Immature natural killer cell (primary cell): ENCODE measurements around the gene CEP131. TPM values are rescaled to one million over a fixed set of nuclear protein-coding genes. Genes with fewer than 3 reads are reported as not detected.
A peak's percentile ranks its signal among the peaks of the same experiment; 100 is the strongest.

Experiments used
- DNase-seq, 3 donors: peaks; one replicate each; pipeline ENCODE4 v3.0.0; 2022; ENCODE audit warnings: mixed read lengths in 1 of 3
- H3K27ac Mint-ChIP-seq, 6 donors: one replicate each; pipeline ENCODE4 v1.8.0; 2020; ENCODE audit warnings: mixed read lengths in 6 of 6, mild to moderate bottlenecking in 5 of 6, inconsistent platforms in 4 of 6, moderate library complexity in 3 of 6
- H3K27me3 Mint-ChIP-seq, 3 donors: one replicate each; pipeline ENCODE4 v1.8.0; 2020 to 2021; ENCODE audit warnings: low read depth in 3 of 3, mild to moderate bottlenecking in 3 of 3, mixed read lengths in 3 of 3, moderate library complexity in 3 of 3, inconsistent platforms in 1 of 3
- H3K36me3 Mint-ChIP-seq, 3 donors: one replicate each; pipeline ENCODE4 v1.8.0; 2020; ENCODE audit warnings: mixed read lengths in 3 of 3, inconsistent platforms in 2 of 3, mild to moderate bottlenecking in 2 of 3
- H3K4me1 Mint-ChIP-seq, 2 donors: one replicate each; pipeline ENCODE4 v1.8.0; 2020; ENCODE audit warnings: inconsistent platforms in 2 of 2, mild to moderate bottlenecking in 2 of 2, mixed read lengths in 2 of 2, moderate library complexity in 1 of 2
- H3K4me3 Mint-ChIP-seq, 5 donors: one replicate each; pipeline ENCODE4 v1.8.0; 2020; ENCODE audit warnings: mild to moderate bottlenecking in 5 of 5, mixed read lengths in 5 of 5, inconsistent platforms in 3 of 5, moderate library complexity in 3 of 5
- H3K9me3 Mint-ChIP-seq, 6 donors: one replicate each; pipeline ENCODE4 v1.8.0; 2020; ENCODE audit warnings: mild to moderate bottlenecking in 6 of 6, mixed read lengths in 6 of 6, inconsistent platforms in 4 of 6, moderate library complexity in 3 of 6
- polyA plus RNA-seq, 3 donors: library from polyadenylated mRNA; unstranded; fragments of 300-500 nt; fragmentation: Illumina TruSeq; gene quantifications; one replicate each; pipeline ENCODE4 v1.2.3, GENCODE V29; 2021

Gene CEP131
- polyA plus RNA-seq, 3 donors from 2014 or later, result 0.43 to 7.4 (median 1.5) TPM

DNA sequence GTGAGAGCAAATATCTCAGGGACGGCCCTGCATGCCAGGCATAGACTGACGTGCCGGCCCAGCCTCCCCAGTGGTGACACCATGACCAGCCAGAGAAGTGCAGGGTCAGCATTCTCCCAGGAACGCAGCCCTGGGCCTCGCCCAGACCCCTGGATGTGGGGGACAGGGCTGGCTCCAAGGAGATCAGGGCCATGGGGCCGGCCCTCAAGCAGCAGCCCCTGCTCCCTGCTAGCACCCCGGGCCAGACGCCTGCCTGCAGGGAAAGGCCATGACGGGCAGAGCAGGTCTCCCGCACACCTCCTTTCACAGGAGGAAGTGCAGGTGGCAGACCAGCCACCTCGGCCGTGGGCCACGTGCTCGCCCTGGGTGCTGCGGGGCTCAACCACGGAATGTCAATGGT, 25.9 kb upstream of the CEP131 start:
- Mint-ChIP-seq H3K27ac (peak overlapping the region in 1 of 6 donors; percentile 45), H3K4me3 (no peak overlapping the region)

DNA sequence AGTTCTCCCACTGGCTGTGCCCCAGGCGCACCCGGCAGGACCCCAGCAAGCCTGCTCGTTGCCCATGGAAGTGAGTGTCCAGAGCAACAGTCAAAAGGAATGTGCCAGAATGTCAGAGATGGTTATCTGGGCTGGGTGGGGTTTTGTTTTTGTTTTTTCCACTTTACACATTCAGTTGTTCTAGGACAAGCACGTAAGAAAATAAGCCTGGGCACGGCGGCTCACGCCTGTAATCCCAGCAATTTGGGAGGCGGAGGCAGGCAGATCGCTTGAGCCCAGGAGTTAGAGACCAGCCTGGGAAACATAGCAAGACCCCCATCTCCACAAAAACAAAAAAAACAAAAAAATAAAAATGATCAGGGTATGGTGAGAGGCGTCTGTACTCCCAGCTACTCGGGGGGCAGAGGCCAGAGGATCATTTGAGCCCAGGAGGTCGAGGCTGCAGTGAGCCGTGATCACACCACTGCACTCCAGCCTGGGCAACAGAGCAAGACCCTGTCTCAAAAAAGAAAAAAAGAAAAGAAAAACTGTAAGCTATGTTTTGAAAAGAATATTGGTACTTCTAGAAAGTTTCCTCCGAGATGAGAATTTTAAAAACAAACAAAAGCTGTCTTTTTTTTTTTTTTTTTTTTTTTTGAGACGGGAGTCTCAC, 24.7 kb upstream of the CEP131 start:
- Mint-ChIP-seq H3K9me3 (no peaks in the 10 kb centered on the region), H3K36me3 (peaks cover 0 to 4% (median 0%) of the 10 kb centered on the region in 3 donors), H3K27me3 (peaks cover 0 to 3% (median 0%) of the 10 kb centered on the region in 3 donors), H3K4me3 (no peak overlapping the region), H3K27ac (no peak overlapping the region), H3K4me1 (peaks cover 4 to 11% of the 10 kb centered on the region in 2 donors)
- DNase-seq, result no peak

More for the DNA sequence above, 25.9 kb upstream of the CEP131 start:
- Mint-ChIP-seq H3K4me1 (peaks cover 7 to 18% of the 10 kb centered on the region in 2 donors), H3K9me3 (no peaks in the 10 kb centered on the region), H3K27me3 (peaks cover 1 to 8% (median 5%) of the 10 kb centered on the region in 3 donors), H3K36me3 (peaks cover 4 to 6% (median 4%) of the 10 kb centered on the region in 3 donors)
- no peak for DNase-seq

DNA sequence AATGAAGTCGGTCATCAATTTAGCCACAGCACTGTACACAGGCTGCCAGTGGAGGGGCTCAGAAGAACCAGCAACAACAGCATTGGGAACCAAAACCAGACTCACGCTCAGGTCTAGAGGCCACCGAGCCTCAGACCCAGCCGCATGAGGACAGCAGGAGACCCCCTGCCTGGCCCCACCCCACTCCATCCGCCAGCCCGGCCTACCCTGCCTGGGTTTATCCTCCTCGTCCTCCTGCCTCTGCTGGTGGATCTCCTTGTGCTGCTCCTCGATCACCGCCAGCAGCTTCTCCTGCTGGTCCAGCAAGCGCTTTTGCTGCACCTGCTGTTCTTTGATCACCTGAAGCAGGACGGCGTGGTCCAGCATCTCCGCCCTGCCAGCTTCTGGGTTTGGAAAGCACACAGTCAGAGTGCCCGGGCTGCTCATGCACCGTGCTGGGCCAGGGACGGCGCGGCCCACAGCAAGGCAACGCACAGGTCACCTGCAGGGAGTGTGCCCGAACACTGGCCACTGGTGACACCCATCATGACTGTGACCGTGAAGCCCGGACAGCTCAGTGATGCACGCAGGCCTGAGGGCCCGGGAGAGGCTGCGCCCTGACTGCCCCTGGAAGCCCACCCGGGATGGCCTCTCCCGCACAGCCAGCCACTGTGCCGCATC, 24.0 kb upstream of the CEP131 start:
- Mint-ChIP-seq H3K27ac (peak overlapping the region in 1 of 6 donors; percentile 45), H3K27me3 (peaks cover under 1 to 4% (median 2%) of the 10 kb centered on the region in 3 donors), H3K36me3 (peaks cover 0 to 4% (median 0%) of the 10 kb centered on the region in 3 donors), H3K4me3 (no peak overlapping the region), H3K9me3 (no peaks in the 10 kb centered on the region), H3K4me1 (peaks cover 10 to 15% of the 10 kb centered on the region in 2 donors)
- no peak for DNase-seq

GRCh38 chr17:81246343-81246670, 23.5 kb upstream of the CEP131 start:
- Mint-ChIP-seq H3K36me3 (peaks cover 0 to 4% (median 0%) of the 10 kb centered on the region in 3 donors), H3K27me3 (peaks cover 4 to 5% (median 4%) of the 10 kb centered on the region in 3 donors), H3K9me3 (no peaks in the 10 kb centered on the region), H3K4me1 (peaks cover 15% of the 10 kb centered on the region in 2 donors), H3K27ac (no peak overlapping the region), H3K4me3 (no peak overlapping the region)
- no peak for DNase-seq

GRCh38 chr17:81245665-81246342, 23.0 kb upstream of the CEP131 start:
- Mint-ChIP-seq H3K9me3 (no peaks in the 10 kb centered on the region), H3K4me3 (no peak overlapping the region), H3K27ac (no peak overlapping the region), H3K27me3 (peaks cover 4 to 5% (median 4%) of the 10 kb centered on the region in 3 donors), H3K4me1 (peaks cover 20% of the 10 kb centered on the region in 2 donors), H3K36me3 (peaks cover 0 to 4% (median 0%) of the 10 kb centered on the region in 3 donors)
- DNase-seq, result no peak

GRCh38 chr17:81245024-81245664, 22.4 kb upstream of the CEP131 start:
- no peak overlapping the region for H3K4me3 Mint-ChIP-seq

GRCh38 chr17:81244358-81245023, 21.7 kb upstream of the CEP131 start:
- Mint-ChIP-seq H3K4me3 (no peak overlapping the region), H3K27ac (no peak overlapping the region), H3K9me3 (no peaks in the 10 kb centered on the region), H3K27me3 (peaks cover 4 to 7% (median 4%) of the 10 kb centered on the region in 3 donors), H3K36me3 (no peaks in the 10 kb centered on the region), H3K4me1 (peaks cover 29 to 30% of the 10 kb centered on the region in 2 donors)
- DNase-seq, result no peak

More at GRCh38 chr17:81245024-81245664, 22.4 kb upstream of the CEP131 start:
- DNase-seq, result no peak
- Mint-ChIP-seq H3K27me3 (peaks cover 4 to 5% (median 4%) of the 10 kb centered on the region in 3 donors), H3K4me1 (peaks cover 23 to 24% of the 10 kb centered on the region in 2 donors), H3K9me3 (no peaks in the 10 kb centered on the region), H3K27ac (no peak overlapping the region), H3K36me3 (peaks cover 0 to 3% (median 0%) of the 10 kb centered on the region in 3 donors)

GRCh38 chr17:81243333-81243664, 20.5 kb upstream of the CEP131 start:
- Mint-ChIP-seq H3K27ac (peak overlapping the region in 1 of 6 donors; percentile 58), H3K27me3 (peaks cover 4 to 8% (median 6%) of the 10 kb centered on the region in 3 donors), H3K4me1 (peaks cover 30 to 31% of the 10 kb centered on the region in 2 donors), H3K4me3 (no peak overlapping the region), H3K9me3 (no peaks in the 10 kb centered on the region), H3K36me3 (no peaks in the 10 kb centered on the region)
- DNase-seq, result no peak

- H3K4me3 Mint-ChIP-seq, result peak overlapping the region in 3 of 5 donors; percentile 42 to 52 (median 49)
- H3K4me1 Mint-ChIP-seq, result peaks cover 35 to 37% of the 10 kb centered on the region in 2 donors
- H3K27ac Mint-ChIP-seq, result peak overlapping the region in 2 of 6 donors; percentile 40 to 72
- H3K9me3 Mint-ChIP-seq, result no peaks in the 10 kb centered on the region
- no peaks in the 10 kb centered on the region for H3K36me3 Mint-ChIP-seq
- peak; percentile 14 to 37 (median 20) for DNase-seq
- peaks cover 6 to 9% (median 8%) of the 10 kb centered on the region in 3 donors for H3K27me3 Mint-ChIP-seq
These were observed 19.9 kb upstream of the CEP131 start for GRCh38 chr17:81242421-81243332.

DNA sequence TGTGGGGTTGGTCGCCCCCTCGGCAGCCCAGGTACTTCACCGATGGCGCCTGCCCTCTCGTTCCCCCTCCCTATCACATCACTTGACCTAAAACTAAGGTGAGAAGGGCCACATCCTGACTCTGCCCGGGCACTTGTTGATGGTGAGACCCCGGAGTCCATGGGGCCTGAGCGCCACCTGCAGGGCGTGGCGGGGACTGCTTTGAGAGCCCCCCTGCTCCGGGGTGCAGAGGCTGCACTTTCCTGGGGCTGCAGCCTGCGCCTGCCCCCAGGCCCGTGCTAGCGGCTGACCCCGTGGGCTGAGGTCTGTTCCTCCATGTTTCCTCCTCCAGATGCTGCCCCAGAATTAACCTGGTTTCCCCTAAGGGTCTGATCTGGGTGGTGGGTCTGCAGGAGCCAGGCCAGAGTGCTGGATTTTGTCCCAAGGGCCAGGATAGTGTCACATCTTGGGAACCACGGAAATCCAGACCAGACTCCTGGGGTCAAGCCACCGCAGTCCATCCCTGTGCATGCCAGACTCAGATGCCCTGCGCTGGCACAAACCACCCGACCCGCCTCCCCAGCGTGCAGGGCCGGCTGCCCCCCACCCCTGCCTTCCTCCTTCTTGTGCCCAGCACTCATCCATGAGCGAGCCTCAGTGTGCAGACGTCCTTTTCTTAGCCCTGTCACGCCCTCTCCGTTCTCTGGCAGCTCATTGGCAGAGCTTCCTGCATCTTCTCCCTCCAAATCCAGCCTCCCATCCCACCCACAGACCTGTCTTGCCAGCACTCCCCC, 19.1 kb upstream of the CEP131 start:
- H3K27ac Mint-ChIP-seq, result peak overlapping the region in 3 of 6 donors; percentile 19 to 75 (median 72)

DNA sequence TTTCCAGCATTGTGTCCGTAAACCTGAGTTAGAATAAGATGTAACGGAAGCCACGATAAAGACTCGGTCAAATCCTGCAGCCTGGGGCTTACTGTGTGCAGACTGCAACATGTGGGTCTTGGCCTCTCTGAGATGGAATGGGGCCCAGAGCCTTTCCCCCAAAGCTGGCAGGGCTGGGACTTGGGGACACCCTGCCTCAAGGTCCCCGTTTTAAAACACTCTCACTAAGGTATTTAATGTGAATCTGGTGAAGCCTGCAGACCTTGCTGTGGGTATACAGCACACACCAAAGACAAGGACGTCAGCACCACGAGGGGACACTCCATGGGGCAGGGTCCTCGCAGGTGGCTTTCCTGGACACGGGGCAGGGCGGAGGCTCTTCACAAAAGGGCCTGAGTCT, 18.4 kb upstream of the CEP131 start:
- Mint-ChIP-seq H3K4me3 (peak overlapping the region; percentile 39 to 89 (median 58)), H3K4me1 (peaks cover 43 to 45% of the 10 kb centered on the region in 2 donors), H3K9me3 (no peaks in the 10 kb centered on the region), H3K27me3 (peaks cover 6 to 9% (median 8%) of the 10 kb centered on the region in 3 donors), H3K27ac (peak overlapping the region in 5 of 6 donors; percentile 45 to 72 (median 54)), H3K36me3 (no peaks in the 10 kb centered on the region)
- DNase-seq, result no peak

More for the DNA sequence above, 19.1 kb upstream of the CEP131 start:
- DNase-seq, result peak; percentile 66 to 71 (median 71)
- no peaks in the 10 kb centered on the region for H3K9me3 Mint-ChIP-seq
- H3K27me3 Mint-ChIP-seq, result peaks cover 6 to 9% (median 8%) of the 10 kb centered on the region in 3 donors
- peak overlapping the region; percentile 21 to 59 (median 49) for H3K4me3 Mint-ChIP-seq
- peaks cover 43 to 44% of the 10 kb centered on the region in 2 donors for H3K4me1 Mint-ChIP-seq
- H3K36me3 Mint-ChIP-seq, result no peaks in the 10 kb centered on the region

DNA sequence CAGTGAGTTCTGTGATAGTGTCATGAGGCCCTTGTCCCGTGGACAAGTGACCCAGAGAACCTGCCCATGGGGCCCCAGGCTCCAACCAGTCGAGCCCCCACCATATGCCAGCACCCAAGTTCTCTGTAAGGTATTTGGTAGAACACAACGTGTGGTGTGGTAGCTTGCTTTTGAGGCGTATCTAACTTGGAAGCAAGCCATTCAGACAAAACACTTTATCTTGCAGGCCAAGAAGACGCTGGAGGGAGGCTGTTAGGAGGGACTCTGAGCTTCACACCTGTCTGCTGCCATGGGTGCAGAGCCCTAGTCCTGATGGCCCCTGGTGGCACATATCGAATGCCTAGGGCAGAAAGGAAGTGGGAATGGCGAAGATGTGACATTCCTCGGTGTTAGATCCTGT, 18.0 kb upstream of the CEP131 start:
- Mint-ChIP-seq H3K27me3 (peaks cover 6 to 9% (median 8%) of the 10 kb centered on the region in 3 donors), H3K4me1 (peaks cover 43 to 48% of the 10 kb centered on the region in 2 donors), H3K27ac (peak overlapping the region in 2 of 6 donors; percentile 54 to 68), H3K4me3 (peak overlapping the region; percentile 39 to 89 (median 58)), H3K9me3 (no peaks in the 10 kb centered on the region), H3K36me3 (no peaks in the 10 kb centered on the region)
- no peak for DNase-seq
